NCI-H1092 treated with DMSO at 0.1 percent for 48 hours (cell line): ENCODE results near the gene C8G.

Experiments used
- DNase-seq: peaks from one replicate; lab custom pipeline; 2025; lab: John Stamatoyannopoulos, UW

C8G gene

DNA sequence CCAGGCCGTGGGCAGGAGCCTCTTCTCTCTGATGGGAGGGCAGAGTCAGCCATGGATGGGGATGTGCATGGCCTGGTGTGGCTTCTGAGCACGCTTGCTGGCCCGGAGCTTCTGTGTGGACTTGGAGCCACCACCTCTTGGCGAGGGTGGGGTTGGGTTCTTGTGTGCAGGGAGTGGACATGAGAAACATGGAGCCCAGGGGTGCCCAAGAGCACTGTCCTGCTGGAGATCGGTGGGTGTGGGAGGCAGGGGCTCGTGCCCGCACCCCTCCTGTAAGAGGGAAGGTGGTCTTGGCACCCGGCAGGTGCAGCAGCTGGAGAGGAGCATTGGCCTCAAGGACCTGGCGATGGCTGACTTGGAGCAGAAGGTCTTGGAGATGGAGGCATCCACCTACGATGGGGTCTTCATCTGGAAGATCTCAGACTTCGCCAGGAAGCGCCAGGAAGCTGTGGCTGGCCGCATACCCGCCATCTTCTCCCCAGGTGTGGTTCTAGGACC, 24.3 kb upstream of the C8G start:
- no peak for DNase-seq

DNA sequence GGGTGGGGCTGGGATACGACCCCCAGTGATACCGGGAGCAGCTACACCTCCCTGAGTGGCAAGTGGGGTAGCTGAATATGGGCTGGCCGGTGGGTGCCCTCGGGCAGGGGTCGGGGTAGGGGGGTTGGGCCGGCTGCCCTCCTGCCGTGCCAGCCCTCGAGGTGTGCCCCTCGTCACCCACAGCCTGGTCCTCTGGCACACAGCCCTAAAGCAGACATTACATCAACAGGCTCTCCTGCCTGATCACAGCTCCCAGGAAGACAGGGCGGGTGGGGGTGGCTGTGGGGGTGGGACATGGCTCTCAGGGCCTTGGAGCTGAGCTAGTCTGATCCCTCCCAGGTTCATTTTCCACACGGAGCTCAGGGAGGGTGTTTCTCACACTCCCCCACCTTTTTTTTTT, 23.7 kb upstream of the C8G start:
- no peak for DNase-seq

DNA sequence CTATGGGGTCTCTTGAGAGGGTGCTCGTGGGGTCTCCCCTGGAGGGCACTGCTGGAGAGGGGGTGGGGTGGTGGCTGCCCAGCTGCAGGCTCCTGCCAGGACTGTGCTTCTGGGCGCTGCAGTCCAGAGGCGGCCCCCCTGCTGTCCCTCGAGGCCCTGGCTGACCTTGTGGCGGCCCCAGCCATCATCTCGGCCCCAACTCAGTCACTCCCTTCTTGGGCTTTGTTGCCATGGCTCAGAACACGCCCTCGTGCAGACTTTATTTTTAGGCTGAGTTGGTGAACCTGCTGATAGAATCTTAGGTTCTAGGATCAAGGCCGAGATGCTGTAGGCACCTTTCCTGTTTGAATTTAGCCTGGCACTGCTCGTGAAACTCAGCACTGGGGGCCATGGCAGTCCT, 23.3 kb upstream of the C8G start:
- no peak for DNase-seq

DNA sequence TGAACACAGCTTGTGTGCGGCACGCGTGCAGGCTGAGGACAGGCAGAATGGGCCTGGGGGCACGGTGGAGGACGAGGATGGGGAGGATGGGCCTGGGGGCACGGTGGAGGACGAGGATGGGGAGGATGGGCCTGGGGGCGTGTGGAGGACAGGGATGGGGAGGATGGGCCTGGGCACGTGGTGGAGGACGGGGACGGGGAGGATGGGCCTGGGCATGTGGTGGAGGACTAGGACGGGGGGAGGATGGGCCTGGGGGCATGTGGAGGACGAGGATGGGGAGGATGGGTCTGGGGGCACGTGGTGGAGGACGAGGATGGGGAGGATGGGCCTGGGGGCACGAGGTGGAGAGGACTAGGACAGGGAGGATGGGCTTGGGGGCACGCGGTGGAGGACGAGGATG, 22.5 kb upstream of the C8G start:
- no peak for DNase-seq

DNA sequence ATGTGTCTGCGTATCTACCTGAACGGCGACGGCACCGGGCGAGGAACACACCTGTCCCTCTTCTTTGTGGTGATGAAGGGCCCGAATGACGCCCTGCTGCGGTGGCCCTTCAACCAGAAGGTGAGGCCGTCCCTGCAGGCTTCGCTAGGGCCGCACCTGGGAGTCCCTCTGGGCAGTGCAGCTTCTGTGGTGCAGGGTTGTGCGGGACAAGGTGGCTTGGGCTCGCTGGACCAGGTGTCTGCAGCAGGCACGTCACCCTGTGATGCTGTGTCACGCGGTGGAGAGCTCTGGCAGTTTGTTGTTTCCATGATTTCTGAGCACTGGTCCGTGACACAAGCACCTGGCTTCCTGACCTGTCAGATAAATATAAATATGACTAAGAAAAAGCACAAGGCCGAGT, 21.2 kb upstream of the C8G start:
- no peak for DNase-seq

DNA sequence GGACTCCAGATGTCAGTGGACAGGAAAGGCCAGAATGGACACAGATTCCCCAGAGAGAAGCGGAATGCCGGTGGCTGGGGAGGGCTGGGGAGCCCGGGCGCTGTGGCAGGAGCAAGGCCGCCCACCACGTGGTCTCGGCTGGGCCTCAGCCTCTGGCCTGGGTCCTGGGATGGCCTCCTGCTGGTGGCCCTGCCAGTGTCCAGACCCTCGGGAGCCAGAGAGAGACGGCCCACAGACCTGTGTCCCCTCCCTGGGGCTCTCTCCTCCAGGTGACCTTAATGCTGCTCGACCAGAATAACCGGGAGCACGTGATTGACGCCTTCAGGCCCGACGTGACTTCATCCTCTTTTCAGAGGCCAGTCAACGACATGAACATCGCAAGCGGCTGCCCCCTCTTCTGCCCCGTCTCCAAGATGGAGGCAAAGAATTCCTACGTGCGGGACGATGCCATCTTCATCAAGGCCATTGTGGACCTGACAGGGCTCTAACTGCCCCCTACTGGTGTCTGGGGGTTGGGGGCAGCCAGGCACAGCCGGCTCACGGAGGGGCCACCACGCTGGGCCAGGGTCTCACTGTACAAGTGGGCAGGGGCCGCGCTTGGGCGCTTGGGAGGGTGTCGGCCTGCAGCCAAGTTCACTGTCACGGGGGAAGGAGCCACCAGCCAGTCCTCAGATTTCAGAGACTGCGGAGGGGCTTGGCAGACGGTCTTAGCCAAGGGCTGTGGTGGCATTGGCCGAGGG, 19.5 kb upstream of the C8G start:
- no peak for DNase-seq

DNA sequence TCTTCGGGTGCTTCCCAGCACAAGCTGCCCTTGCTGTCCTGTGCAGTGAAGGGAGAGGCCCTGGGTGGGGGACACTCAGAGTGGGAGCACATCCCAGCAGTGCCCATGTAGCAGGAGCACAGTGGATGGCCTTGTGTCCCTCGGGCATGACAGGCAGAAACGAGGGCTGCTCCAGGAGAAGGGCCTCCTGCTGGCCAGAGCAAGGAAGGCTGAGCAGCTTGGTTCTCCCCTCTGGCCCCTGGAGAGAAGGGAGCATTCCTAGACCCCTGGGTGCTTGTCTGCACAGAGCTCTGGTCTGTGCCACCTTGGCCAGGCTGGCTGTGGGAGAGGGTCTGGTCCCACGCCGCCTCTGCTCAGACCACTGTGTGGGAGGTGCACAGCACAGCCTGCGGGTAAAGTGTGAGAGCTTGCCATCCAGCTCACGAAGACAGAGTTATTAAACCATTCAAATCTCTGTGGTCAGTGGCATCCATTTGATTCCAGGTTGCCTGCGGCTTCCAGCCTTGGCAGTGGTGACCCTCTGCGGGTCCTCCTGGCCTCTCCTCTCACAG, 18.8 kb upstream of the C8G start:
- no peak for DNase-seq

DNA sequence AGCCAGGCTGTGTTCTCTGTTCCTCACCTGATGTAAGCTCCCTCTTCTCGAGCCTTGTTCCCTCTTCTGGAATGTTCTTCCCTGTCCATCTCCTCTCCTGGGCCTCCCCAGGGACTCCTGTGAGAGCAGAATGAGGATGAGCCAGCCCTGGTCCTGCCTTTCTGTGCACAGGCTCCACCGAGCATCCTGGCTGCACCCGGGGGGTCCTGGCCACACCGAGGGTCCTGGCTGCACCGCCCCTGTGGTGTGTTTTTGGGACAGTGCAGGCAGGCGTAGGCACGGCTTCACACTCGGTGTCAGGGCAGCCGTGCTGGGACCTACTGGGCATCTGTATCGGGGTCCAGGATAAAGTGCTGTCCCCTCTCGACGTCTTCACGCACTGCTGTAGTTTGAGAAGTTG, 18.3 kb upstream of the C8G start:
- DNase-seq = no peak

DNA sequence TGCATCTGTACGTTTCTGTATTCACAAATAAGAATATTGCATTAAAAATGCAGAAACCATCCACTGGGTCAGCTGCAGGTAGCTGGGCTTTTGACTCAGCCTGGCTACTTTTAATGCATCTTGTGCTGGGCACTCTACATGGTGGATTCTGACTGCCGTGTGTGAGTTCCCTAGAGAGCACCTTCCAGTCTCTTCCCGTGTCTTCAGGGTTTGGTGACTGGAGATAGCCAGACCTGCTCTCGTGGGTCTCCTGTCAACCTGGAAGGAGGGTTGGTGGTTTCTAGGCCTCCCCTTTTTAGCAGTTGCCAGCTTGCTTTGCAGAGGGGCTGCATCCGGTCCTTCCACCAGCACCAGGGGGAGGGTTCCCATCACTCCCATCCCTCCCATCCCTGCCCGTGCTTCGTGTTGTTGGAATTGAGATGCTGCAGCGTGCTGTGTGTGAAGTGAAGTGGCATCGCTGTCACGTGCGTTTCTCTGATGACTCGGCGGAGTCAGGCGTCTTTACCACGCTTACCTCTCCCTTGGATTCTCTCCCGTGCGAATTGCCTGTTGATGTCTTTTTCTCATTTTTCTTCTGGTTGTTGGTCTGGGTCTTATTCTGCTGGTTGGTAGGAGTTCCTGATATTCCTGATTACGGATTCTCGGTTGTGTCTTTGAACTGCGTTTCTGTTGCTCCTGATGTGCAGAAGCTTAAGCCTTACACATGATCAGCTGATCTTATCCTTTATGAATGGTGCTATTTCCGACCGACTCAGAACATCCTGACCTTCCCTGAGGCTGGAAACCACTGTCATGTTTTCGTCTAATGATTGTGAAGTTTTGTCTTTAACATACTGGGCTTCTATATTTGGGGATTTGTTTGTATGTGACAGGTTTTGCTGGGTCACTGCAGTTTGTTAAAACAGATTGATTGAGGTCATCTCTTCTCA, 17.4 kb upstream of the C8G start:
- no peak for DNase-seq

DNA sequence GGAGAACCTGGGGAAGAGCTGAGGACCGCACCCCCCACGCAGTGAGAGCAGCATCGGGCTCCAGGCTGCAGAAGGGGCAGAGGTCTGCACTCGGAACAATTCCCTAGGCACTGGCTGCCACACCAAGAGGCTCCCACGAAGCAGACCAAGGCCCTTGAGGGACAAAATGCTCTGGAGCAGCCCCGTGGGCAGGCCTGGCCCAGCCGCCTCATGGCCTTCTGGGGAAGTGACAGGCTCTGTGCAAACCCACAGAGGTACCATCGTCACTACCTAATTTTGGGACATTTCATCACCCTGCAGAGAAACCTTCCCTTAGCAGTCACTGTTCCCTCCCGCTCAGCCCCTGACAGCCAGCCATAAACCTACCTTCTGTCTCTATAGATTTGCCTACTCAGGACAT, 16.5 kb upstream of the C8G start:
- no peak for DNase-seq

DNA sequence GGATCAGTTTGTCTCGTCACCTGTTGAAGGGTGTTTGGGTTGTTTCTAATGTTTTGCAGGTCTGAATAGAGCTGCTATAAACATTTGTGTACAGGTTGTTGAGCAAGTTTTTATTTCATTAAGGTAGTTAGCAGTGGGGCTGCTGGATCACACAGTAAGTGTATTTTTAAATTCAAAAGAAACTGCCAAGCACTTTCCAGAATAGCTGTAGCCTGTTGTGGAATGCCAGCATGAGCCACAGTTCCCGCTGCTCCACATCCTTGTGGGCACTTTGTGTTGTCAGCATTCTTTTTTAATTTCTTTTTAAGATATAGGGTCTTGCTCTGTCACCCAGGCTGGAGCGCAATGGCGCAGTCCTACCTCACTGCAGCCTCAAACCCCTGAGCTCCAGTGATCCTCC, 15.0 kb upstream of the C8G start:
- no peak for DNase-seq

DNA sequence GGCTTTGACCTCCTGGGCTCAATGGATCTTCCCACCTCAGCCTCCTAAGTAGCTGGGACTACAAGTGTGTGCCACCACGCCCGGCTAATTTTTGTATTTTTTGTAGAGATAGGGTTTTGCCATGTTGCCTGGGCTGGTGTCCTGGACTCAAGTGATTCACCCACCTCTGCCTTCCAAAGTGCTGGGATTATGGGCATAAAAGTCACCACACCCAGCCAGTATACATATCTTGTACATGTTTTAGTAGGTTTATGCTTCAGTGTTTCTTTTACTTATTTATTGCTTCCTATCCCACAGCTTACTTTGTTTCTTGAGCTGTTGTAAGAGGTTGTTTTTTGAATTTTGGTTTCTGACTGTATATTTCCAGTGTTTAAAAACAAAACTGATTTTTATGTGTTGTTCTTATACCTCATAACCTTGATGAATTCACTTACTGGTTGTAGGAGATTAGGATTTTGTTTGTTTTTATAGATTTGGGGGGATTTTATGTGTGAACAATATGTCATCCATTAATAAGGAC, 13.4 kb upstream of the C8G start:
- DNase-seq = no peak

DNA sequence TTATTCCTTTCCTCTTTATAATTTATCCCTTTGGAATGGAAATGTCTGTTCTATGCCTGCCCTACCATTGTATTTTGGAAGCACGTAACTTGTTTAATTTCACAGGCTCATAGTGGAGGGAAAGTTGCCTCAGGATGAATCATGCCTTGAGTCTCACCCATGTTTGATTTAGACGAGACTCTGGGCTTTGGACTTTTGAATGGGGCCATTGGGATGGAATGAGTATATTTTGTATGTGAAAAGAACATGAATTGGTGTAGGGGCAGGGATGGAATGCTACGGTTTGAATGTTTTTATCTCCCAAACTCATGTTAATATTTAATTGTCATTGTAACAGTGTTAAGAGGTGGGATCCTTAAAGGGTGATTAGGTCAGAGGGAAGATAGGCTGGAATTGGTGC, 10.8 kb upstream of the C8G start:
- DNase-seq = no peak

DNA sequence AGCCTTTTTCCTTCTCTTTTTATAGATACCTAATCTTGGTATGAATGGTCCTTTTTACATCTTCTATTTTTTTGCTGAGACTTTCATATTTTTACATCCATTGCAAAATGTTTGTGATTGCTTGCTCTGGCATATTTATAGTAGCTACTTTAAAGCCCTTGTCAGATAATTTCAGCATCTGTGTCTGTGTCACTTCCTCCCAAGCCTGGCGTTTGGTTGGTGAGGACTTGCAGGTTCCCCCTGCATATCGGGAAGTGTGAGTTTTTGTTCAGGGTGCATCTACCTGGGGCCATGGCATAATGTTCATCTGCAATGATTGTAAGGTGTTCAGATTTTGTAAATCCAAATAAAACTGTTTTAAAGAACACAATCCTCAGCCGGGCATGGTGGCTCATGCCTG, 9.4 kb upstream of the C8G start:
- DNase-seq = no peak

DNA sequence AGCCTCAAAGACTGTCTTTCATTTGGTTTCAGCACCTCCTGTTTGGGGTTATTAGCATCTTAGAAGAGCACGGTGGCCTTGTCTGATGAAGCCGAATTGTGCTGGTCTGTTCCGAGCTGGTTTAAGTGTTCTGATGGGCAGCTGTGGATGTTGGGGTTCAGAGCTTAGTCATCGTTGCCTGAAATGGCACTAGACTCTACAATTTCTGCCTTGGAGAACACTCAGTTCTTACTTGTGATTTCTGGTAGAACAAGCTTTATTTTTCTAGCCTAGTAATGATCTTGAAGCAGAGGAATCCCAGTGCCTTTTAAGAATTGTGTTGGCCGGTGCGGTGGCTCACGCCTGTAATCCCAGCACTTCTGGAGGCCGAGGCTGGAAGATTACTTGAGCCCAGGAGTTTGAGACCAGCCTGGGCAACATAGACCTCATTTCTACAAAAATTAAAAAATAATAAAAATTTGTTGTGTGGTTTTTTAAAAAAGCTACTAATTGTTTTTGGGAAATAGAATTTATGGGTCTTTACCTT, 8.3 kb upstream of the C8G start:
- no peak for DNase-seq

DNA sequence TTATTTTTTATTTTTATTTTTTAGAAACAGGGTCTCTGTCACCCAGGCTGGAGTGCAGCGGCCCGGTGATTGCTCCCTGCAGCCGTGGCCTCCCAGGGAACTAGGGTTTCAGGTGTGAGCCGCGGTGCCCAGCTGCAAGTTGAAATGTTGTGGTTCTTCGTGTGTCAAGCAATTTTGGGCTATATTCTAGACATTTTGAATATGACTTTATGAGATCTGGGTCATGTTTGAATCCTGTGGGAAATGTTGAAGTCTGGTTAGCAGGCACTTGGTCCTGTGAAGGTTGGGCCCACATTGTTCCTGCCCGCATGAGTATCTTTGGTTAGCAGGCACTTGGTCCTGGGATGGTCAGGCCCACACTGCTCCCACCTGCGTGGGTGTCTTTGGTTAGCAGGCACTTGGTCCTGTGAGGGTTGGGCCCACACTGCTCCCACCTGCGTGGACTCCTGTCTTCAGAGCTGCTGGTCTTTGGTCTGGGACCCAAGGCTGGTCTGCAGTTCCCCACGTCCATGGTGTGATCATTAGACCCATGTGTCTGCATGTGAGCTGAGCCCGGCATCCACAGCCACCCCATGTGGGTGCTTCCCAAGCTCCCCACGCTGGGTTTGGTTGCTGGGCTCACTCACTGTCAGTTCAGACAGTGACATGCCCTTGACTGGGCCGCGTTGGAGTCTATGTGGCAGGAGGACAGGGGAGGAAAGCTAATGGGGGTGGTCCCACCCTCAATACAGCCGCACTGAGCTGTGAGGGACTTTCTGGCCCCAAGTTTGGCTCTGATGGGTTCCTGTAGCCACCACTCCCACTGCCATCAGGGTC, 7.6 kb upstream of the C8G start:
- DNase-seq = no peak

DNA sequence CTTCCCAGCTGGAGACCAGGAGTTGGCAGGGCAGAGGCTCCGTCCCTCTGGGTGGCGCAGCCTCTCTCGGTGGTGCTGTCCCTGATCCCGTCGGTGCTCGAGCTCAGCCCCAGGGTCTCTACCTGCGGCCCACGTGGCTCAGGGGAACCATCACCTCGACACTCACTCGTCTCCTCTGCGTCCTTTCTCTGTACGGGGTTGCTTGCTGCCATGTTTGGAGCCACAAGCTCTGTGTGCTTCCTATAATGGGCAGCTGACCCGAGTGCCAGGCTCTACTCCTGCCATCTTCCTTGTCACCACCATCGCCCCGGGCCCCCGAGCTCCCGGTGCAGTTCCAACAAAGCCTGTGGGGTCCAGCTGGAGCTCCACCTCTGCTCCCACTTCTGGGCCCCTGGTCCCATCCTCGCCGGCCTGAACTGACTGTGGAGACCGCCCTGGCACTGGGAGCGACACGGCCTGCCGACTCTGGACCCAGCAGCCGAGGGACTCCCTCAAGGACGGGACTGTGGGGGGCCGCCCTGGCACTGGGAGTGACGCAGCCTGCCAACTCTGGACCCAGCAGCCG, 5.5 kb upstream of the C8G start:
- no peak for DNase-seq

DNA sequence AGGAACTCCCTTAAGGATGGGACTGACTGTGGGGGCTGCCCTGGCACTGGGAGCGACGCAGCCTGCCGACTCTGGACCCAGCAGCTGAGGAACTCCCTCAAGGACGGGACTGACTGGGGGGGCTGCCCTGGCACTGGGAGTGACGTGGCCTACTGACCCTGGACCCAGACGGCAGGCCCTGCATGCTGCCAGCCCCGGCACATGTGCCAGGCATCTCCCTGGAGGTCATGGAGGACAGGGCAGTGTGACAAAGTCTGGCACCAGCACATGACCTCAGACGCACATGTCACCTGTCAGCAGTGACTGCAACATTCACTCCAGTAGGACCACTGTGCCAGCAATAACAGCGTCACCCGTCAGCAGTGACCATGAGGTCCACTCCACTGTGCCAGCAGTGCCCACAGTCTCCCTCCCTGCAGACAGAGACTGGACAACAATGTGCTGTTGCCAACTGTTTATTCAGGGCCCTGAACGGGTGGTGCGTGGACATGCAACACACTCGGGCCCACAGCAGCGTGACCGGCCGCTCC, 5.0 kb upstream of the C8G start:
- no peak for DNase-seq

DNA sequence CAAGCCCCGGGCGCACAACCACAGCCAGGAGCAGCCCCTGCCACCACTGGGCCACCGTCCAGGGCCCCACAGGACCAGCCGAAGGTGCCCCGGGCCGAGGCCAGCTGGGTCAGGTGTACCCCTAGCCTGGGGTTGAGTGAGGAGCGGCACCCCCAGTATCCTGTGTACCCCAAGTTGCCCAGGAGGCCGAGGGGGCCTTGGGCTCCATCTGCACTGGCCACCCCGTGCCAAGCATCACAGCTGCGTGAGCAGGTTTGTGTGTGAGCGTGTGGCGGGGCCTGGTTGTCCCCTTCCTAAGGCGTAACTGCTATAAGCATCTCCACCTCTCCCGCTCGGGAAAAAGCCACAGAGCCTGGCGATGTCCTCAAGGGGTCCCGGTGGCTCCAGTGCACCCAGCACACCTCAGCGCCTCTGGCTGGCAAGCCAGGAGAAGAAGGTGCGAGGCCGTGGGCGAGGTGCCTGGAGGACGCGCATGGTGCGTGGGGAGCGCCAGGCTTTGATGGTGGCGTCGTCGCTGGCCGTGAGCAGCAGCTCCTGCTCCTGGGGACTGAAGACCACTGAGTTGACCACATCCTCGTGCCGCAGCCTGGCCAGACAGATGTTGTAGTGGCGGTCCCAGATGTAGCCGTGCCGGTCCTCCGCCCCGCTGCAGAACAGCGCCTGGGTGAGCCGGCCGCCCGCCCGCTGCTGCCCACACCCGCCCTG, 4.4 kb upstream of the C8G start:
- no peak for DNase-seq
